PC-3 (cell line): ENCODE measurements around the gene TRABD2A. TPM values are rescaled to one million over a fixed set of nuclear protein-coding genes. Genes with fewer than 3 reads are reported as not detected.

Experiments
- ATAC-seq: fragments of 200-7000 bp; cut with Tn5 transposase; 2 replicates; pipeline ENCODE4 v1.9.1; 2020; ENCODE audit warnings: mild to moderate bottlenecking, moderate library complexity
- BruUV-seq: library from RNA; stranded (reverse); fragments of 400-500 nt; replicated peaks from 2 replicates; lab custom pipeline; 2021; lab: Mats Ljungman, UMichigan
- CTCF ChIA-PET: fragments of 300-600 bp; sonication (Branson Sonifier 250); formaldehyde crosslinking; loops from one replicate; lab custom pipeline; 2022; ENCODE audit warnings: antibody characterized with exemption; lab: Charles Lee
- POLR2A ChIA-PET: fragments of 300-600 bp; sonication (Branson Sonifier 250); formaldehyde crosslinking; loops from one replicate; lab custom pipeline; 2022; ENCODE audit warnings: antibody characterized with exemption; ENCODE audit not compliant: unreplicated experiment; lab: Charles Lee
- DNase-seq: peaks from one replicate; pipeline ENCODE4 v3.0.0-alpha.2; 2015
- H2AFZ ChIP-seq: fragments of 300-600 bp; sonication (generic); 2 replicates; pipeline ENCODE4 v1.6.0; 2016; ENCODE audit warnings: antibody characterized with exemption, low read length
- H3F3A ChIP-seq: fragments of 300-600 bp; sonication (generic); one replicate; pipeline ENCODE4 v1.6.0; 2017; ENCODE audit warnings: antibody characterized with exemption, low read length, control low read depth, mild to moderate bottlenecking; ENCODE audit not compliant: unreplicated experiment
- H3K27ac ChIP-seq: fragments of 300-600 bp; sonication (generic); 2 replicates; pipeline ENCODE4 v1.5.1; 2016; ENCODE audit warnings: mild to moderate bottlenecking, low read length
- H3K27me3 ChIP-seq: fragments of 300-600 bp; sonication (generic); 2 replicates; pipeline ENCODE4 v1.6.1; 2016; ENCODE audit warnings: low read length, mixed read lengths
- H3K36me3 ChIP-seq: fragments of 300-600 bp; sonication (generic); 2 replicates; pipeline ENCODE4 v1.6.1; 2016; ENCODE audit warnings: low read depth, mixed run types, low read length, mixed read lengths
- H3K4me1 ChIP-seq: fragments of 300-600 bp; sonication (generic); 2 replicates; pipeline ENCODE4 v1.5.1; 2016; ENCODE audit warnings: low read length; ENCODE audit not compliant: insufficient read depth
- H3K4me2 ChIP-seq: fragments of 300-600 bp; sonication (generic); 2 replicates; pipeline ENCODE4 v1.6.0; 2016; ENCODE audit warnings: low read length
- H3K4me3 ChIP-seq: fragments of 300-600 bp; sonication (generic); 2 replicates; pipeline ENCODE4 v1.5.1; 2016; ENCODE audit warnings: mild to moderate bottlenecking, low read length, mixed read lengths
- H3K79me2 ChIP-seq: fragments of 300-600 bp; sonication (generic); 2 replicates; pipeline ENCODE4 v1.6.1; 2017; ENCODE audit warnings: low read length, mixed read lengths
- H3K9ac ChIP-seq: fragments of 300-600 bp; sonication (generic); 2 replicates; pipeline ENCODE4 v1.6.0; 2016; ENCODE audit warnings: mild to moderate bottlenecking, low read length
- H3K9me2 ChIP-seq: fragments of 300-600 bp; sonication (generic); replicated peaks from 2 replicates; pipeline ENCODE4 v1.6.1; 2016; ENCODE audit warnings: mixed run types, low read length, mixed read lengths
- H3K9me3 ChIP-seq: fragments of 300-600 bp; sonication (generic); 2 replicates; pipeline ENCODE4 v1.6.1; 2016; ENCODE audit warnings: low read length, mixed read lengths
- H4K20me1 ChIP-seq: fragments of 300-600 bp; sonication (generic); 2 replicates; pipeline ENCODE4 v1.6.1; 2016; ENCODE audit warnings: low read length, mixed read lengths
- EZH2 ChIP-seq: fragments of 300-600 bp; sonication (generic); IDR thresholded peaks from one replicate; pipeline ENCODE4 v1.6.1; 2017; ENCODE audit warnings: antibody characterized with exemption, mild to moderate bottlenecking, low read length; ENCODE audit not compliant: unreplicated experiment
- EZH2phosphoT487 ChIP-seq: fragments of 300-600 bp; sonication (generic); IDR thresholded peaks from 2 replicates; pipeline ENCODE4 v1.6.1; 2018; ENCODE audit warnings: mild to moderate bottlenecking, antibody characterized with exemption, low read length, borderline replicate concordance
- intact Hi-C: fragments of 100-400 bp; cut with micrococcal nuclease; formaldehyde crosslinking; loops from 2 replicates; pipeline ENCODE4 v1.9.0; 2023
- total RNA-seq: library from RNA; depleted of rRNA; stranded (reverse); fragments of >200 nt; gene quantifications from 2 replicates; pipeline ENCODE4 v1.2.3, GENCODE V29; 2014
- TF ChIP-seq, protein P1 (sequence below): fragments of 300-600 bp; sonication (generic); conservative IDR thresholded peaks from 2 replicates; pipeline ENCODE4 v1.5.1; 2017; ENCODE audit warnings: antibody characterized with exemption, low read depth, mild to moderate bottlenecking, low read length

Gene TRABD2A
- total RNA-seq, 1 experiment from 2014 or later = 2.0 TPM

DNA sequence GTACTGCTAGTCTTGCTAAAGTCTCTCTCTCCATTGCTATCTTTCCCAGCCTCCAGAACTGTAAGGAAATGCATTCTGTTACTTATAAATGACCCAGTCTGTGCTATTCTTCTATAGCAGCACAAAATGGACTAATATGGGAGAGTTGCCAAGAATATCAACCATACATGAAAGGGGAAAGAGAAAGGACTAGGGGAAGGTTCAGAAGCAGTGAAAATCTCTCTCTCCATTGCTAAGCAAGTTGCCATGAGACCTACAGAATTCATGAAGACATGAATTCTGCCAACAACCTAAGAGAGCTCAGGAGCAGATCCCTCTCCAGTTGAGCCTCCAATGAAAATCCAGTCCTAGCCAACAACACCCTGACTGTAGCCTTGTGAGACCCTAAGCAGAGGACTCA is 3.6 kb upstream of the TRABD2A start:
- Histone ChIP-seq H3K36me3 (no peaks in the 10 kb centered on the region), H3K27ac (no peak overlapping the region), H3K4me3 (no peak overlapping the region), H3K79me2 (no peaks in the 10 kb centered on the region), H2AFZ (no peak overlapping the region), H3F3A (no peaks in the 10 kb centered on the region), H3K9me3 (no peaks in the 10 kb centered on the region), H3K4me2 (no peak overlapping the region), H3K4me1 (peaks cover 5% of the 10 kb centered on the region), H4K20me1 (no peaks in the 10 kb centered on the region), H3K27me3 (peaks cover 15% of the 10 kb centered on the region), H3K9ac (no peak overlapping the region), H3K9me2 (no peaks in the 10 kb centered on the region)
- TF ChIP-seq EZH2phosphoT487 = no peak
- TF ChIP-seq, protein P1, sequence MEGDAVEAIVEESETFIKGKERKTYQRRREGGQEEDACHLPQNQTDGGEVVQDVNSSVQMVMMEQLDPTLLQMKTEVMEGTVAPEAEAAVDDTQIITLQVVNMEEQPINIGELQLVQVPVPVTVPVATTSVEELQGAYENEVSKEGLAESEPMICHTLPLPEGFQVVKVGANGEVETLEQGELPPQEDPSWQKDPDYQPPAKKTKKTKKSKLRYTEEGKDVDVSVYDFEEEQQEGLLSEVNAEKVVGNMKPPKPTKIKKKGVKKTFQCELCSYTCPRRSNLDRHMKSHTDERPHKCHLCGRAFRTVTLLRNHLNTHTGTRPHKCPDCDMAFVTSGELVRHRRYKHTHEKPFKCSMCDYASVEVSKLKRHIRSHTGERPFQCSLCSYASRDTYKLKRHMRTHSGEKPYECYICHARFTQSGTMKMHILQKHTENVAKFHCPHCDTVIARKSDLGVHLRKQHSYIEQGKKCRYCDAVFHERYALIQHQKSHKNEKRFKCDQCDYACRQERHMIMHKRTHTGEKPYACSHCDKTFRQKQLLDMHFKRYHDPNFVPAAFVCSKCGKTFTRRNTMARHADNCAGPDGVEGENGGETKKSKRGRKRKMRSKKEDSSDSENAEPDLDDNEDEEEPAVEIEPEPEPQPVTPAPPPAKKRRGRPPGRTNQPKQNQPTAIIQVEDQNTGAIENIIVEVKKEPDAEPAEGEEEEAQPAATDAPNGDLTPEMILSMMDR = no peak
- no peak for TF ChIP-seq EZH2
- CTCF ChIA-PET = no interaction called here
- DNase-seq (no peak), ATAC-seq (no peak)
- BruUV-seq = no TSS peak
- POLR2A ChIA-PET = no interaction called here
- intact Hi-C loops = no loop called here

DNA sequence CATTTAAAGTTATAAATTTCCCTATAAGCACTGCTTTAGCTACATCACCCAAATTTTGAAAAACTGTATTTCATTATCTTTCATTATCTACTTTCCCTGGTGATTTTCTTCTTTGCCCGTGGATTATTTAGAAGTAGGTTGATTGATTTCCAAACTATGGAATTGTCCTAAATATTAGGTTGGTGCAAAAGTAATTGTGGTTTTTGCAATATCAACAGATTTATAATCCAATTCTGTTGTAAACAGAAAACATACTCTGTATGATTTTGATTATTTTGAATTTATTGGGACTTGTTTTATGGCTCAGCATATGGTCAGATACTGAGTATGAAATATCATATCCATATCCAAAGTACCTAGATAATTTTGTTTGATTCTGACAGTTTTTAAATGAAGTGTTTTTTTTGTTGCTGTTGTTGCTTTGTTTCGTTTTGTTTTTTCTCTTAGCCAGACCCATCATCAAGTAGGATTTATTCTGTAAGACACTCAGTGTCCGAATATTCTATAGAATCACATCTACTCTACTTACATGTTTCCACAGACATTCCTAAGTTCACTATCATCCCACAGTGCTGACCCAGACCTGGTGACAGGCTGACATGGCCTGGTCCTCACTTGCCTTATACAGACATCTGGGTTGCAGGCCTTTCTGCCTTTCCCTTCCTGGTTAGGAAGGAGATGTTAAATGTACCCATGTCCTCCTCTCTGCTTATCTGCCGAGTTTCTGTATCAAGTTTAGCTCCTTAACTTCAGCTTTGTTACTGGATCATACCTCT is 2.1 kb upstream of the TRABD2A start:
- H2AFZ ChIP-seq = peak overlapping the region; percentile 99; the same call in 1 of the 2 replicates
- H3K9me2 ChIP-seq = no peaks in the 10 kb centered on the region
- BruUV-seq = no TSS peak
- peaks cover 15% of the 10 kb centered on the region for H3K27me3 ChIP-seq
- H4K20me1 ChIP-seq = no peaks in the 10 kb centered on the region
- intact Hi-C loops = loop anchor here (1.0 to 2.0 kb wide), 2 partner anchors 22 to 389 kb away; partner anchors contain the start of gene TMSB10
- H3K9ac ChIP-seq = no peak overlapping the region
- H3K27ac ChIP-seq = no peak overlapping the region
- H3K4me2 ChIP-seq = peak overlapping the region; percentile 97
- no peaks in the 10 kb centered on the region for H3K36me3 ChIP-seq
- H3K4me1 ChIP-seq = peaks cover 5% of the 10 kb centered on the region
- DNase-seq = no peak
- no peak for ATAC-seq
- POLR2A ChIA-PET = no interaction called here
- no peaks in the 10 kb centered on the region for H3K79me2 ChIP-seq
- H3K4me3 ChIP-seq = no peak overlapping the region; the same call in 1 of the 2 replicates
- CTCF ChIA-PET = interaction anchor here (0.6 to 1.7 kb wide), 2 partner anchors 43 to 415 kb away, joined by 3 to 23 read pairs; no protein-coding TSS in a partner anchor
- TF ChIP-seq, protein P1 = no peak
- TF ChIP-seq EZH2phosphoT487 = no peak
- no peak for TF ChIP-seq EZH2
- H3K9me3 ChIP-seq = no peaks in the 10 kb centered on the region
- no peaks in the 10 kb centered on the region for H3F3A ChIP-seq

DNA sequence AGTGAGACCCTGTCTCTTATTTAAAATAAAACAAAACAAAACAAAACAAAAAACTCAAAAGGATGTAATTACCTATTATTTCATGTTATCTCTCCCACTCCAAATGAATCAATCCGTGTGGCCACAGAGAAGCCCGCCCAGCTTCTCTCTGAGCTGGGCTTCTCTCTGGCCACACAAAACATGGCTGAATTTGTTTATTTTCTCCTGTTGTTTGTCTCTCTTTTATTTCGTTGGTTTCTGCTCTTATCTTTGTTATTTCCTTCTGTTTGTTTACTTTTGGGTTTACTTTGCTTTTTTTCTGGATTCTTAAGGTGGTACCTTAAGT is 1.5 kb upstream of the TRABD2A start:
- intact Hi-C loops = loop anchor here (1.0 to 2.0 kb wide), 2 partner anchors 22 to 388 kb away; partner anchors contain the start of gene TMSB10
- Histone ChIP-seq H3K9me2 (no peaks in the 10 kb centered on the region), H3F3A (no peaks in the 10 kb centered on the region), H3K9ac (no peak overlapping the region; the same call in 1 of the 2 replicates), H4K20me1 (no peaks in the 10 kb centered on the region), H2AFZ (peak overlapping the region; percentile 99), H3K79me2 (no peaks in the 10 kb centered on the region), H3K4me2 (peak overlapping the region; percentile 97), H3K9me3 (no peaks in the 10 kb centered on the region), H3K36me3 (no peaks in the 10 kb centered on the region), H3K27ac (no peak overlapping the region), H3K4me1 (peaks cover 5% of the 10 kb centered on the region), H3K4me3 (peak overlapping the region; percentile 77), H3K27me3 (peaks cover 15% of the 10 kb centered on the region)
- TF ChIP-seq EZH2phosphoT487 = no peak
- TF ChIP-seq, protein P1 = peak; percentile 13; the same call in 1 of the 2 replicates
- BruUV-seq = no TSS peak
- CTCF ChIA-PET = interaction anchor here (0.6 to 1.7 kb wide), 4 partner anchors 37 to 416 kb away, joined by 3 to 23 read pairs (median 4); no protein-coding TSS in a partner anchor
- DNase-seq (no peak), ATAC-seq (peak; percentile 4)
- POLR2A ChIA-PET = no interaction called here
